SW 1271 (cell line): ENCODE data around the gene ANAPC5.
"Not testable (repeated sequence)": the region's sequence is repeated elsewhere in the genome, so short reads cannot be mapped to it uniquely, and the experiment has no call there.

Experiments used
- DNase-seq, 2 experiments: peaks; one replicate each; lab custom pipeline; 2025; lab: John Stamatoyannopoulos, UW

The ANAPC5 gene, protein sequence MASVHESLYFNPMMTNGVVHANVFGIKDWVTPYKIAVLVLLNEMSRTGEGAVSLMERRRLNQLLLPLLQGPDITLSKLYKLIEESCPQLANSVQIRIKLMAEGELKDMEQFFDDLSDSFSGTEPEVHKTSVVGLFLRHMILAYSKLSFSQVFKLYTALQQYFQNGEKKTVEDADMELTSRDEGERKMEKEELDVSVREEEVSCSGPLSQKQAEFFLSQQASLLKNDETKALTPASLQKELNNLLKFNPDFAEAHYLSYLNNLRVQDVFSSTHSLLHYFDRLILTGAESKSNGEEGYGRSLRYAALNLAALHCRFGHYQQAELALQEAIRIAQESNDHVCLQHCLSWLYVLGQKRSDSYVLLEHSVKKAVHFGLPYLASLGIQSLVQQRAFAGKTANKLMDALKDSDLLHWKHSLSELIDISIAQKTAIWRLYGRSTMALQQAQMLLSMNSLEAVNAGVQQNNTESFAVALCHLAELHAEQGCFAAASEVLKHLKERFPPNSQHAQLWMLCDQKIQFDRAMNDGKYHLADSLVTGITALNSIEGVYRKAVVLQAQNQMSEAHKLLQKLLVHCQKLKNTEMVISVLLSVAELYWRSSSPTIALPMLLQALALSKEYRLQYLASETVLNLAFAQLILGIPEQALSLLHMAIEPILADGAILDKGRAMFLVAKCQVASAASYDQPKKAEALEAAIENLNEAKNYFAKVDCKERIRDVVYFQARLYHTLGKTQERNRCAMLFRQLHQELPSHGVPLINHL

DNA sequence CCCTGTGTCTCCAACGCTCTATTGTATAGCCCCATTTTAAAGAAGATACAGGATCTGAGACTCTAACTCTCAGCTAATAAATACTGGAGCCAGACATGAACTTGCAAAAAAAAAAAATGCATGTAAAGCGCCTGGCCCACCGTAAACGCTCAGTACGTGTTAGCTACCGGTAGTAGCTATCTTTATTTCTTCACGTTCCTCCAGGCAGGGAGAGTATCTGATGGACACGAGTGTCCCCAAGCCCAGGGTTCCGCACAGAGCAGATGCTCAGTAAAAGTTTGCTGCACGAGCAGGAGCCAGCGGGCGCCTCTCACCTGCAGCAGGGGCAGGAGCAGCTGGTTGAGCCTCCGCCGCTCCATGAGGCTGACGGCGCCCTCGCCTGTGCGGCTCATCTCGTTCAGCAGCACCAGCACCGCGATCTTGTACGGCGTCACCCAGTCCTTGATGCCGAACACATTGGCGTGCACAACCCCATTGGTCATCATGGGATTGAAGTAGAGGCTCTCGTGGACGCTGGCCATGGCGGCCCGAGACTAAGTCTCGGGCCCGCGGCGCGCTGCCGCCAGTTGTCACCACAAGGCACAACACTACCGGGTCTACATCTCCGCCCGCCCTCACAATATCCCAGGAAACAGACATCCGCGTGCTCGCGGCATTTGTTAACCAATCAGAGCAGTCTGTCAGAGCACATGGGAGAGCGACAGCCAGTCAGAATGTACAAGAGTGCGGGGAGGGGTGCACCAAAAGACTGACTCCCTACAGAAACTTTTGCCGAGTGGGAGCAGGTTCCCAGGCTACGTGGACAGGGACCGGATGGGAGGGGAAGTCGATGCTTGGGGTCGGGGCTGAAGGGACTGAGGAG is at the start of gene ANAPC5:
TSS of gene ANAPC5 (minus strand) at position 592 of the 862 bp plus-strand sequence. CDS start at position 521, 71 bp downstream.
- DNase-seq, result peak; percentile 96 to 99

DNA sequence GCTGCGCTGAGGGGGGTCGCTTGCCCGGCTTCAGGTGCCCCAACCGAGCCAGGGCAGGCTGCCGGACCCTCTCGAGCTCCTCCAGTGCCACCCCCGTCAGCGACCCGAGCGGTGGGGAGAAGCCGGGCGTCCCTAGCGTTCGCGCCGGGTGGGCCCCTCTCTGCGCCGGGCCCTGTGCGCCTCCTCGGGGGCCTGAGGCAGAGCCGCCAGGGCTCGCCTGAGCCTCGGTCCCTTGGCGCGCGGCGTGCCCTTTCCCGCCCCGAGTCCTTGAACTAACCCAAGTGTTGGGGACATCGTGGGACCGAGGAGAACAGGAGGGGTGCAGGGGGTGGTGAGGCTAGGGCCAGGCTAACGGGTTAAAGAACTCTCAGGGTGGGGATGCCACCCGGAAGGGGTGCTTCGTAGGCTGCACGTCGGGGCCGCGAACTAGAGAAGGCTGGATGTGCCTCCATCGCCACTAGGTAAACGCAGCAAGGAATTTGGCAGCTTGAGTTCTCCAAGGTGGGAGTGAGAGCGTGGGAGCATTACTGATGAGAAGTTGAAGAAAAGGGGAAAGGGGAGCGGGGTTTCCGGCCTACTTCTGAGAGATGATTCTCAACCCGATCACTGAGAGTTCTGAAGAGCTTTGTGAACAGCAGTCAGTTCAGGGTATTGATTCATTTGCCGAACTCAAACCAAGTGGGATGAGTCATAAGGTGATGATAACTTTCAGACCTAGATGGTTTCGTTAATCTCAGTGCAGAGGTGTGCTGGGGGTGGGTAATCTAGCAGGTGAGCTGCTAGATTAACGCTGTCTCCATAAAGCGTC is 48.3 kb upstream of the ANAPC5 start:
- peak in 1 of 2 experiments; percentile 37 for DNase-seq

DNA sequence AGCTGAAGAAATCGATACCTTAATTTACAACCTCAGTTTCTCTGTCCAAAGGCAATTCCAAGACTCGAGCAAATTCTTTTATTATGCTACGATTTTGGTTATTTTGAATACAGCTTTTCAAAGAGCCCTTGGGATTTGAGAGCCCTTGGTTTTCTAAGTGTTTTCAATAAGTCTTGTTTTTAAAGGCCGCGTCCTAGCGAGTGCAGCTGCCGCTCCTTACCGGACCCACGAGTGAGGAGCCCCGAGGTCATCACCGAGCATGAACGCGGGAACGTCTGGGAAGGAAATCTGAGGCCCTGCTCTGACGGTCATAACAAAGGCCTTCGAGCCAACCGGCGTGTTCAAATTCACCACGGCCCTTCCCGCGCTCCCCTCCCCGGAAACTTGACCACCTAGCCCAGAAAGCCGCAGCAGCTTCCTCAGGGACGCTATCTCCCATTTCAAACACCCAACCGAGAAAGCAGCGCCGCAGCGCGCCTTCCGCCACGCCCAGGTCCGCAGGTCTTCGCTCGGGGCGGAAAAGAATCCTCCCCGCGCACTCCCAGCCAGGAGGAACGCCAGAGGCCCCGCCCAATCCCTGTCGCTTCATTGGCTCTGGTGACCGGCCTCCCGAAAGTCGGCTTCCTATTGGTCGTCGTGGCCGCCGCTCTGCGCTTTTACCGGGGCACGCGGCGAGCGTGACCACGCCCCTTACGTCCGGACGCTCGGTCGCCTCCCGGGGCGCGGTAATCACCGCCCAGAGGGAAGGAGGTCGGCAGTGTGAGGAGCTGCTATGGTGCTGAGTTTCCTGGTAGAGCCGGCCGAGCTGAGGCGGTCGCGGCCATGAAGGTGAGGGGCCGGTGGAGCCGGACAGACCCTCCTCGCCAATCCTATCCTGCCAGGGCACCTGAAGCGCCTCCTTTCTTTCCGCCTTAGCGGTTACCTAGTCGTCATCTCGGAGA is 47.5 kb upstream of the ANAPC5 start, which contains the start of gene RNF34:
TSS of gene RNF34 (plus strand) at position 728 of the 941 bp plus-strand sequence. CDS start at position 823, 95 bp downstream.
- DNase-seq, result peak; percentile 97 to 98

DNA sequence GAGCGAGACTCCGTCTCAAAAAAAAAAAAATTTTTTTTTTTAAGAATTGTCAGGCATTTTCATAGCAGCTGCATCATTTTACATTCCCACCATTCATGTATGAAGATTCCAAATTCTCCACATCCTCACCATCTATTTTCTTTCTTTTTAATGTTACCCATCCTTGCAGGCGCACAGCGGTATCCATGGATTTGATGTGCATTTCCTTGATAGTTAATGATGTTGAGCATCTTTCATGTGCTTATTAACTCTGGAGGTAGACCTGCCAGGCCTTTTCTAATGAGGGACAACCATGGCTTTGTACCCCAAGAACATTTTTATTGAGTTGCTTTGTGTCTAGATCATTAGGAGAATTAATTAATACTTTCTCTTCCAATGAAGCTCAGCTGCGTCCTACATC is 46.1 kb upstream of the ANAPC5 start:
- DNase-seq, result no peak

DNA sequence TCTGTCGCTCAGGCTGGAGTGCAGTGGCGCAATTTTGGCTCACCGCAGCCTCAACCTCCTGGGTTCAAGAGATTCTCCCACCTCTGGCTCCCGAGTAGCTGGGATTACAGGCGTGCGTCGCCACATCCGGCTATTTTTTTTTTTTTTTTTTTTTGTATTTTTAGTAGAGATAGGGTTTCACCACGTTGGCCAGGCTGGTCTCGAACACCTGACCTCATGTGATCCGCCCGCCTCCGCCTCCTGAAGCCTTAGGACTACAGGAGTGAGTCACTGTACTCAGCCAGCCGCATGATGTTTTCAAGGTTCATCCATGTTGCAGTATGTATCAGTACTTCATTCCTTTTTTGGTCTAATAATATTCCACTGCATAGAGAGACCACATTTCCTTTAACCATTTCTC is 45.3 kb upstream of the ANAPC5 start:
- DNase-seq, result no peak

DNA sequence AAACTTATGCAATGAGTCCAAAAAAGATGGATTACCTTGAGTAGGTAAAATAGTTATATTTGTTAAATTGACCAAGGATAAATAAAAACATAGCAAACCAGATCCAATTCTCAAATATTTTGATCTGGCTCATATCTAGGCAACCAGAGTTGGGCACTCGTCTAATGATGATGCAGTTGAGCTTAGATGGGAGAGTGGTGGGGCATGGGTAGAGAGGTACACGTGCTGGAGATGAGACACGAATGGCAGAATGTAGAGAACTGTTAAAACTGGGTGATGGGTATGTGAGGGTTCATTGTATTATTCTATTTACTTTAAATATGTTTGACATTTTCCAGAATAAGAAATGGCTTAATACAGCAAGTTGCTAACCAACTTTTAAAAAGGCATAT is 40.1 kb upstream of the ANAPC5 start:
- DNase-seq, result no peak

DNA sequence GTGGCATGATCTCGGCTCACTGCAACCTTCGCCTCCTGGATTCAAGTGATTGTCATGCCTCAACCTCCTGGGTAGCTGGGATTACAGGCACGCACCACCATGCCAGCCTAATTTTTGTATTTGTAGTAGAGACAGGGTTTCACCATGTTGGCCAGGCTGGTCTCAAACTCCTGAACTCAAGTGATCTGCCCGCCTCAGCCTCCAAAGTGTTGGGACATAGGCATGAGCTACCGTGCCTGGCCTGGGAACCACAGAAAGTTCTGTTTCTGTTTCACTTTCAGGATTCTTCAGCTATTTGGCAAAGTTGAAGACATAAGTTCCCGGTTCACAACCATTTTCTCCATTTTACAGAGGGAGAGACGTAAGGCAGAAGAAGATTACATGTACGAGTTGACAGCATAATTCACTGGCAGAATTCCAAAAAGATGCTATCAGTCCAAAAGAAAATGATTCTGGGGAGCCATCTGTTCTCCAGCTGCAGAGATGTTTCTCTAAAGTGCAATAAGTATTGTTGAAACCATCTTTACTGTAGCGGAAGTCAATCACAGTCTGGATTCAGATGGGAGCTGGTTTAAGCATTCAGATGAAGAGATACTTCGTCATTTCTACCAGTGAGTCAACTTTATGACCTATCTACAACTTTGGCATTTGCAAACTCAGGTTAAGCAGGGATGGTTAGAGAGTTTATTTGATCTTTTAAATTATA is 39.6 kb upstream of the ANAPC5 start:
- DNase-seq, result no peak

DNA sequence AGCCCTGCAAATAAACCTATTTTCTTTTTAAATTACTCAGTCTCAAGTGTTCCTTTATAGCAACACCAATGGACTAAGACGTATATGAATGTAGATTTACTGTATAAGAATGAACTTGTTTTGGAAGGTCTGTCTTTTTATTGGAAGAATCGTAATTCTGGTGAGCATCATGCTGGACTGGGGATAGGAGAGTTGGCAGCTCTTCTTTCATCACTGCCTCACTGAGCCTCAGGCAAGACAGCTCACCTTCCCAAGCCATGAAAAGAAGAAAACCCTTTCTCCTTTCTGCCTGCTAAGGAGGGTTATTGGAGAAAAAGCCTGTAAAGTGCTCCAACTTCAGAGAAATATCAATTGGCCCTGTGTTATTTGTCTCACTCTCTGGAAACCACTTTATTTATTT is 38.6 kb upstream of the ANAPC5 start:
- no peak for DNase-seq

DNA sequence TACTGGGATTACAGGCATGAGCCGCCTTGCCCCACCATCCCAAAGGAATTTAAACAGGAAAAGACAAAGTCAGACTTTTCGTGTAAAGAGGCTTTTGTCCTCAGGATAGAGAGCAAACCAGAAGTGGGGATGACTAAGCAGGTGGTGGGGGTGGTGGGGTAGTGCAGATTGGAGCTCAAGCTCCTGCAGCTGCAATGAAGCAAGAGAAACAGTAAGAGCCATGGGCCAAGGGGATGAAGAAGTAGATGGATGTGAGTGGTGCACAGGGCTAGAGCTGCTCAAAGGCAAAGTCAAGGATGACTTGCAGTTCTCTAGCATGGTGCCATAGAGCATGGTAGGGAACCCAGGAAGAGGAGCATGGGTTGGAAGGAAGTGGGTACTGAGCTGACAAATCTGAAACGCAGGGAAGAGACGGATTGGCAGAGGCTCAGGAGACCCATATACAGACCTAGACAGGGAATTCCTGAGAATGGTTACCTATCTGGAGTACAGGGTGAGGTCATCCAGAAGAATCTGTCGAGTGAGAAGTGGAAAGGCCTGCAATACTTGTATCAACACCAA is 36.3 kb upstream of the ANAPC5 start:
- DNase-seq, result no peak

DNA sequence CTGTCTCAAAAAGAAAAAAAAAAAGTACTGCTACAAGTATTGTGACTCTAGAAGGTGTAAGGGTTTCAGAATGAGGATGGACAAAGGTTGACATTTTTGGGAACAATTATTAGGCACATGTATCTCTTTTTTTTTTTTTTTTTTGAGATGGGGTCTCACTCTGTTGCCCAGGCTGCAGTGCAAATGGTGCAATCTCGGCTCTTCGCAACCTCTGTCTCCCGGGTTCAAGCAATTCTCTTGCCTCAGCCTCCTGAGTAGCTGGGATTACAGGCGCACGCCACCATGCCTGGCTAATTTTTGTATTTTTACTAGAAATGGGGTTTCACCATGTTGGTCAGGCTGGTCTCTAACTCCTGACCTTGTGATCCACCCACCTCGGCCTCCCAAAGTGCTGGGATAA is 32.7 kb upstream of the ANAPC5 start:
- DNase-seq, result not testable (repeated sequence)

DNA sequence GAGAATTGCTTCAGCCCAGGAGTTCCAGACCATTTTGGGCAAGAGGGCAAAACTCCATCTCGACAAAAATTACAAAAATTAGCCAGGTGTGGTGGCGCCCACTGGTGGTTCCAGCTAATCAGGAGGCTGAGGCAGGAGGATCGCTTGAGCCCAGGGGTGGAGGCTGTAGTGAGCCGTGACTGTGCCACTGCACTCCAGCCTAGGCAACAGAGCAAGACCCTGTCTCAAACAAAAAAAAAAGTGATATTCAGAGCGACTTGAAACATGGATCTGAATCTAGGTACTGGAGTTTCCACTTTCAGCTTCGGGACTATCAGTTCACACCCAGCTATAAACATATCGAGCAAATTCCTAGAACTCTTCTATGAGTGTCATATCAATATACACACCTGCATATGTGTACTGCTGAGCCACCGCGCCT is 31.4 kb upstream of the ANAPC5 start:
- no peak for DNase-seq

DNA sequence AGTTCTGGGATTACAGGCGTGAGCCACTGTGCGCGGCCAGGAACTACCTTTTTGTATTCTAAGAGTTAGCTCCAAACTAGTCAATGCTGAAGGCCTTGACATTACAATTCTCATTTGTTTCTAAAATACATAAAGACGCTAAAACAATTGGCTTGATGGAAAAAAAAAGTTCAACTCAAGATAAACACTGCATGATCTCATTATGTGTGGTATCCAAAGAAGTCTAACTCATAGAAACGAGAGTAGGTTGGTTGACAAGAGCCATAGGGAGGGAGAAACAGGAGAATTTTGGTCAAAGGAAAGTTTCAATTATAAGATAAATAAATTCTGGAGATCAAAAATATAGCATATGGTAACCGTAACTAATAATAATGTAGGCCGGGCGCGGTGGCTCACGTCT is 27.7 kb upstream of the ANAPC5 start:
- DNase-seq, result no peak

DNA sequence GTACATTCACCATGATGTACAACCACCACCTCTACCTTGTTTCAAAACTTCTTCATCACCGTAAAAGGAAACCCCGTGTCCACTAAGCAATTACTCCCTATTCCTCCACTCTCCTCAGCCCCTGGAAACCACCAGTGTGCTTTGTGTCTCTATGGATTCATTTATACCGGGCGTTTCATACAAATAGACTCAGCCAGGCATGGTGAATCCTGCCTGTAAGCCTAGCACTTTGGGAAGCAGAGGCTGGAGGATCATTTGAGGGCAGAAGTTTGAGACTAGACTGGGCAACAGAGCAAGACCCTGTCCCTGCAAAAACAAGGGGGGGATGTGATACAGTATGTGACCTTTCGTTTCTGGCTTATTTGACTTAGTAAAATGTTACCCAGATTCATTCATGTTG is 26.5 kb upstream of the ANAPC5 start:
- DNase-seq, result no peak

DNA sequence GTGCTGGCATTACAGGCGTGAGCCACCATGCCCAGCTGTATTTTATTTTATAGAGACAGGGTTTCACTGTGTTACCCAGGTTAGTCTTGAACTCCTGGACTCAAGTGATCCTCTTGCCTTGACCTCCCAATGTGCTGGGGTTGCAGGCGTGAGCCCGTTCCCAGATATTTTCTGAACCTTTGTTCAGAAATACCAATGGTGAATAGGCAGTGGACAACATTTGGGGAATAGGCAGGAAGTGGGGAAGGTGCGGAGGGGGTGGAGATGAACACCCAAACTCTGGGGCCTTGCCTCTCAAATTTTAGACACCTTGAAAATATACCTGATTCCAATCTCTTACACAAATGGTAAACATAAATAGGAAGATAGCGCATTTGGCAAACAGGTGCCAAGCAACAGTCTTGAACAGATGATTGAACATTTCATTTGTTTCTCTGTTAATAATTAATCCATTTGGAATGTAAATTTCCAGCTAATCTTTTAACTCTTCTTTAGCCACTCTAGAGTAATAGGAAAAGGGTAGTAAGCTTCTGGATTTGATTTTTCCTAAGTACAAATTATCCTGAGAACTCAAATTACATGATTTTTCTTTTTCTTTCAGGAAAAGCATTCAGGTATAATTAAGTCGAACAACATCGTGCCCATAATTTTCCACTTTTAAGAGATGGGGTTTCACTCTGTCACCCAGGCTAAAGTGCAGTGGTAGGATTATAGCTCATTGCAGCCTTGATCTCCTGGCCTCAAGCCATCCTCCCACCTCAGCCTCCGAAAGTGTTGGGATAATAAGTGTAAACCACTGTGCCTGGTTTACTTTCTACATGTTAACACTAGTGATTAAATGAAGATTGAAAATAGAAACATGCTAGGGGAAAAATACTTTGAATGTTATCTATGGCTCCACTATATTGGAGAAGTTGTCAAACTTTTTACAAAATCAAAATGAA is 24.8 kb upstream of the ANAPC5 start:
- DNase-seq, result no peak

DNA sequence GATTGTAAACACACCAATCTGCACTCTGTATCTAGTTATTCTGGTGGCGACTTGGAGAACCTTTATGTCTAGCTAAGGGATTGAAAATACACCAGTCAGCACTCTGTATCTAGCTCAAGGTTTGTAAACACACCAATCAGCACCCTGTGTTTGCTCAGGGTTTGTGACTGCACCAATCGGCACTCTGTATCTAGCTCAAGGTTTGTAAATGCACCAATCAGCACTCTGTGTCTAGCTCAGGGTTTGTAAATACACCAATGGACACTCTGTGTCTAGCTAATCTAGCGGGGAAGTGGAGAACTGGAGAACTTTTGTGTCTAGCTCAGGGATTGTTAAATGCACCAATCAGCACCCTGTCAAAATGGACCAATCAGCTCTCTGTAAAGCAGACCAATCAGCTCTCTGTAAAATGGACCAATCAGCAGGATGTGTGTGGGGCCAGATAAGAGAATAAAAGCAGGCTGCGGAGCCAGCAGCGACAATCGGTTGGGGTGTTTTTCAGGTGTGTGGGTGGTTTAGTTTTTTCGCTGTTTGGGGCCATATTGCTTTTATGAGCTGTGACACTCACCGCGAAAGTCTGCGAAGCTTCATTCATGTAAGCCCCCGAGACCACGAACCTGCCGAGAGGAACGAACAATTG is 22.9 kb upstream of the ANAPC5 start:
- DNase-seq, result not testable (repeated sequence)

DNA sequence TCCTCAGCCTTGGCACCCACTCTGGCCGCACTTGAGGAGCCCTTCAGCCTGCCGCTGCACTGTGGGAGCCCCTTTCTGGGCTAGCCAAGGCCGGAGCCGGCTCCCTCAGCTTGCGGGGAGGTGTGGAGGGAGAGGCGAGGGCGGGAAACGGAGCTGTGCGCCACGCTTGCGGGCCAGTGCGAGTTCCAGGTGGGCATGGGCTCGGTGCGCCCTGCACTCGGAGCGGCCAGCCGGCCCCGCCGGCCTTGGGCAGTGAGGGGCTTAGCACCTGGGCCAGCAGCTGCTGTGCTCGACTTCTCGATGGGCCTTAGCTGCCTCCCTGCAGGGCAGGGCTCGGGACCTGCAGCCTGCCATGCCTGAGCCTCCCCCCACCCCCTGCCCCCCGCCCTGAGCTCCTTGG is 22.1 kb upstream of the ANAPC5 start:
- DNase-seq, result not testable (repeated sequence)

DNA sequence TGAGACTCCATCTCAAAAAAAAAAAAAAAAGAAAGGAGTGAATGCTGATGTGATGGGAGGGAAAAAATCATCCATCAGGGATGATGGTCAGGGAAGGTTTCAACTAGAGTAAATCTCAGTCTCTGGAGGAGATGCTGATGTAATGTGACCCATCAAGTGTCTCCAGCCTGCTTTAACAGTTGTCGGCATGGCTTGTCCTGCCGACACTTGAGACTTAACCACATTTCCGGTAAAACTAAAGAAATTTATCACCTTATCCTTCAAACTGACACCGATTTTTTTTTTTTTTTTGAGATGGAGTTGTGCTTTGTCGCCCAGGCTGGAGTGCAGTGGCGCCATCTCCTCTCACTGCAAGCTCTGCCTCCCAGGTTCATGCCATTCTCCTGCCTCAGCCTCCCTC is 21.5 kb upstream of the ANAPC5 start:
- no peak for DNase-seq

DNA sequence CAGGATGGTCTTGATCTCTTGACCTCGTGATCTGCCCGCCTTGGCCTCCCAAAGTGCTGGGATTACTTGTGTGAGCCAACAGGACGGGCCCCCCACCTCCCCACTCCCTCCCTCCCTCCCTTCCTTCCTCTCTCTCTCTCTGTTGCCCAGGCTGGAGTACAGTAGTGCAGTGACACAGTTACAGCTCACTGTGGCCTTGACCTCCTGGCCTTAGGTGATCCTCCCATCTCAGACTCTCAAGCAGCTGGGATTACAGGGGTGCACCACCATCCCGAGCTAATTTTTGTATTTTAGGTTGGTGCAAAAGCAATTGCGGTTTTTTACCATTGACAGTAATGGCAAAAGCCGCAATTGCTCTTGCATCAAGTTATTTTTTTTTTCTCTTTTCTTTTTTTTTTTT is 19.2 kb upstream of the ANAPC5 start:
- no peak for DNase-seq
